HG03097 (cell line): Measurements from ENCODE around the gene BIRC3.
"Not testable (repeated sequence)": the region's sequence is repeated elsewhere in the genome, so short reads cannot be mapped to it uniquely, and the experiment has no call there.

Source experiments
- ATAC-seq: cut with Tn5 transposase; IDR thresholded peaks from one replicate; pipeline ENCODE4 v1.9.1; 2021; ENCODE audit not compliant: unreplicated experiment, low FRiP score

Gene BIRC3

DNA sequence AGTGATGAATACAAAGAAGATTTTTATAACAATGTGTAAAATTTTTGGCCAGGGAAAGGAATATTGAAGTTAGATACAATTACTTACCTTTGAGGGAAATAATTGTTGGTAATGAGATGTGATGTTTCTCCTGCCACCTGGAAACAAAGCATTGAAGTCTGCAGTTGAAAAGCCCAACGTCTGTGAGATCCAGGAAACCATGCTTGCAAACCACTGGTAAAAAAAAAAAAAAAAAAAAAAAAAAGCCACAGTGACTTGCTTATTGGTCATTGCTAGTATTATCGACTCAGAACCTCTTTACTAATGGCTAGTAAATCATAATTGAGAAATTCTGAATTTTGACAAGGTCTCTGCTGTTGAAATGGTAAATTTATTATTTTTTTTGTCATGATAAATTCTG lies 5.3 kb downstream of the BIRC3 start:
- ATAC-seq: no peak

DNA sequence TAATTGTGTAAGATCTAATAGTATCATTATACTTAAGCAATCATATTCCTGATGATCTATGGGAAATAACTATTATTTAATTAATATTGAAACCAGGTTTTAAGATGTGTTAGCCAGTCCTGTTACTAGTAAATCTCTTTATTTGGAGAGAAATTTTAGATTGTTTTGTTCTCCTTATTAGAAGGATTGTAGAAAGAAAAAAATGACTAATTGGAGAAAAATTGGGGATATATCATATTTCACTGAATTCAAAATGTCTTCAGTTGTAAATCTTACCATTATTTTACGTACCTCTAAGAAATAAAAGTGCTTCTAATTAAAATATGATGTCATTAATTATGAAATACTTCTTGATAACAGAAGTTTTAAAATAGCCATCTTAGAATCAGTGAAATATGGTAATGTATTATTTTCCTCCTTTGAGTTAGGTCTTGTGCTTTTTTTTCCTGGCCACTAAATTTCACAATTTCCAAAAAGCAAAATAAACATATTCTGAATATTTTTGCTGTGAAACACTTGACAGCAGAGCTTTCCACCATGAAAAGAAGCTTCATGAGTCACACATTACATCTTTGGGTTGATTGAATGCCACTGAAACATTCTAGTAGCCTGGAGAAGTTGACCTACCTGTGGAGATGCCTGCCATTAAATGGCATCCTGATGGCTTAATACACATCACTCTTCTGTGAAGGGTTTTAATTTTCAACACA lies 6.4 kb downstream of the BIRC3 start:
- ATAC-seq: no peak

DNA sequence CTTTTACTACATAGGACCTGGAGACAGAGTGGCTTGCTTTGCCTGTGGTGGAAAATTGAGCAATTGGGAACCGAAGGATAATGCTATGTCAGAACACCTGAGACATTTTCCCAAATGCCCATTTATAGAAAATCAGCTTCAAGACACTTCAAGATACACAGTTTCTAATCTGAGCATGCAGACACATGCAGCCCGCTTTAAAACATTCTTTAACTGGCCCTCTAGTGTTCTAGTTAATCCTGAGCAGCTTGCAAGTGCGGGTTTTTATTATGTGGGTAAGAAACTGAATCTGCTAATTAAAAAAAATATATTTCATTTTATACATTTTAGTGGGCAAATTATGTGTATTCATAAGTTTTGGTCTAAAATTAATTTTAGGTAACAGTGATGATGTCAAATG lies 7.8 kb downstream of the BIRC3 start:
- no peak for ATAC-seq

DNA sequence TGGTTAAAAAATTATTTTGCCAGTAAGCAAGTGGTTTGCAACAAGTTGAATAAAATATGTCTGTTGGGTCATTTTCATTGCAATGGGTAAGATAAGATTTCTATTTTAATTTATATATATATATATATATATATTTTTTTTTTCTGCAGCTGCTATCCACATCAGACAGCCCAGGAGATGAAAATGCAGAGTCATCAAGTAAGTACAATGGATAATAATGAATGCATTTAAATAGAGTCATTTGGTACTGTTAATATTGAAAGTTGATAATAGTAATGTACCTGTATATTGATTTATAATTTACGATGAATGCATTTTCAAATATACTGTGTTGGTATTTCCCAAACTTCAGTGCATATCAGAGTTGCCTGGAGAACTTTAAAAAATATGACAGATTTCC lies 11.5 kb downstream of the BIRC3 start:
- ATAC-seq: no peak

DNA sequence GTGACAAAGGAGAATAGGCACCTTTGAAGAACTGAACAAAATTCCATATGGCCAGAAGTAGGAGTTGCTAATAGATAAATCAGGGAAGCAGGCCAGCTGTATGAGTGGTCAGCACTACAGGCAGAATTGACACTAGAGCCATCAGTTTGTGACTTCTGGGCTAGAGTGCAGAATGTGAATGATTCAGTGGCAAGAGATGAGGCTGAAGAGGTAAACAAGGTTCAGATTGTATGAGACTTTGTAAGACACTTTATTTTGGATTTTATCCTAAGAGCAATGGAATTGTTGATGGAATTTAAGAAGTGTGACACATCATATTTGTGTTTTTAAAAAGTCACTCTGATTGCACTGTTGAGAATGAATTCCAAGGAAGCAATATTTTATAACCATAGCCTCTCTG lies 12.9 kb downstream of the BIRC3 start:
- no peak for ATAC-seq

DNA sequence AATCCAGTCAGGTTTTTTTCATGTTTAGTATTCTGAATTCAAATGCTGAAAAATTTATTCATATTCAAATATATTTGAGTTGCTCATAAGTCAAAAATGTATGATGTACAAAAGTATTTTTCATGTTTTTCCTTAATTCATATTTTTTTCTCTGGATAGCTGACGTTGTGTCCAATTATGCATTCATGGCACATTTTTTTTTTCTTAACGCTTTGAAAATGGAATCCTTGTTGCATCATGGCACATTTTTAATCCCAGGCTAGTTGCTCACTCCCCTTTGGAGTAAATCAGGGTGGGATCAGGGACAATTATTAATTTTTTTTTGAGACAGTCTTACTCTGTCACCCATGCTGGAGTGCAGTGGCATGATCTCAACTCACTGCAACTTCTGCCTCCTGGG lies 14.1 kb downstream of the BIRC3 start:
- no peak for ATAC-seq

DNA sequence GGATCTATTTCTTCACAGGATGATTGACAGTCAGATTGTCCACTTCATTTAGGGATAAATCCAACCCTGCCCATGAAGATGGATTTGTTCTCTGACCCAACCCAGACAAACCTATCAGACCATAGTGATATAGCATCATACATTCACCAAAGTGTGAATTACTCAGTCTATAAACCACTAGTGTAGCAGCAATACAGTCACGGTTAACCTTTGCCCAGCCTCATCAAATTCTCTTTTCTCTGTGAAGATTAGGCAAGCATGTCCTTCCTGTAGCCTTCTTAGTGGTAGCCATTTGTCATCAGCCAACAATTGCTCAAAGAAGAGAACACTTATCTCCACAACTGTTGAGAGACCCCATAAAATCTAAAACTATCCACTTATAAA lies 15.3 kb downstream of the BIRC3 start:
- ATAC-seq: no peak

DNA sequence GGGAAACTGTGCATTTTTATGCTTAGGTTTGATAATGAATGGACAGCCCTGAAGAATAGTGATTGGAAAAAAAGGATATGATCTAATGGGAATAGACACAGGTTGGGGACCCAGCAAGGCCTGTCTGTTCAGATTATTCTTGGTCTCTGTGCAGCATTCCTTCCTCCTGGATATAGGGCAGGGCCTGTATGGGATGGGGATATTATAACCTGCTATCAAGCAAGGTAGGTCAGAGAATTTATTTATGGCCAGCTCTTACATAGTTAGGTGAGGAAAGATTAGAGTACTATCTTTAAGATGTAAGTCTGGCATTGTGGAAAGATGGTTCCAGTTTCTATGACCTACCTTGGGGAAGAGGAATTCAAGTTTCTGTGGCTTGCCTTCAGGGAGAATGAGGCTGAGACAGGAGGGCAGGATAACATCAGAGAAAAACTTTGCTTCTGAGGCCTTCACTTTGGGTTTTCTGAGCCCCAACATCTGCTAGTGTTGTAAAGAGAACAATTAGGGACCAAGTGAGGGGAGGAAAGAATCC lies 21.3 kb downstream of the BIRC3 start:
- no peak for ATAC-seq

DNA sequence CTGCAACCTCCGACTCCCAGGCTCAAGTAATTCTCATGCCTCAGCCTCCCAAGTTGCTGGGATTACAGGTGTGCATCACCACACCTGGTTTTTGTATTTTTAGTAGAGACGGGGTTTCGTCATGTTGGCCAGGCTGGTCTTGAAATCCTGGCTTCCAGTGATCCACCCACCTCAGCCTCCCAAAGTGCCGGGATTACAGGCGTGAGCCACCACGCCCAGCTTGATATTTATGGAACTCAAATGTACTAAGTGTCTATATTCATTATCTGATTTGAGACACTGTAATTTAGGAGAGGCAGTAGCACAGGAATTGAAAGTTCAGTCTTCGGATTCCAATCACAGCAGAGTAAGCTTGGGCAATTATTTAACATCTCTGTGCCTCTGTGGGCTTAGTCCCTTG lies 24.0 kb downstream of the BIRC3 start:
- not testable (repeated sequence) for ATAC-seq

DNA sequence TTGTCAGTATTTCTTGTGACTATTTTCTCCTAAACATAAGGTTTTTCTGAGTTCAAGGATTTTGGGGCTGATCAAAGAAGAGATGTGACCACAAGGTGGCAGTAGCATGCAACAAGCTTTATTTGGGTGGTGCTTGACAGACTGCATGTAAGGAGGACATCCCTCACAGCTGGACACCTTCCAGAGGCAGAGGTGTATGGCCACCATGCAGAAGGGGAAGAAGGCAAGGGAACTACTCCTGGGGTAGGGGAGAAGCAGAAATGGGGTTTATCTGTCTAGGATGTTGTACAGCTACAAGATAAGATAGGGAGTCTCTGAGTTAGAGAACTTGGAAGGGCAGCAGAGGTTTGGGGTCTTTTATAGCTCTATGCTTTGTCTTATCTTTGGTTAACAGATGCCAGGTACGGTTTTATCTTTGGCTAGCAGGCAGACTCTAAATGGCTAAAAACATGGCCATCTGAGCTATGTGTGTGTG lies 24.6 kb downstream of the BIRC3 start:
- no peak for ATAC-seq

DNA sequence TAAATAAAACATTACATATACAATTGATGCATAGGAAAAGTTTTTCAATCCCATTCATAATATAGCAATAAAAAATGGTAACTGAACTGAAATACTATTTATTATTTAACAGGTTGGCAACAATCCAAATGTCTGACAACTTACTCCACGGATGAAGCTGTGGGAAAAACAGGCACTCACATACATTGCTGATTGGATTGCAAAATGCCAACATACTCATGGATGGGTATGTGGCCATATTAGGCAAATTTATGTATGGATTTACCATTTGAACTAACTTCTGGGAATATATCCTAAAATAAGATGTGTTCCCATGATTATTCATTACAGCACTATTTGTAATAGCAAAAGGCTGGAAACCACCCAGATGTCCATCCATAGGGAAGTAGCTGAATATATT lies 26.5 kb downstream of the BIRC3 start:
- ATAC-seq: no peak

DNA sequence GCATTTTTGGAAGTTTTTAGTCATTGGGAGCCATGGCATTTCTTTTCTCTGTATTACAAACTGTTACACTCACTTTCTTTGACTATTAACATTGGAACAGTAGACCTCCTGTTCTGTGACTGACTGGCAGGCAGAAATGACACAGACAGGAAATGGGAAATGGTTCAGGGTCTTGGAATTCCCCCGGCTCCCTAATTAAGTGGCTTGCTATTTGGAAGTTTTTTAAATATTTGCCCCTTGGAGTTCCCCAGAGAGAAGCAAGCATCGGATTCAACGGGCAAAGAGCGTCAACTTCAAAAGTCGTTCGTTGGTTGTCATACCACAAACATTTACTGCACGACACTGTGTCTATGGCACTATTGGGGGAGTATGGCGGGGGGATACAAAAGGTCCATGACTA lies 28.6 kb downstream of the BIRC3 start:
- ATAC-seq: no peak

DNA sequence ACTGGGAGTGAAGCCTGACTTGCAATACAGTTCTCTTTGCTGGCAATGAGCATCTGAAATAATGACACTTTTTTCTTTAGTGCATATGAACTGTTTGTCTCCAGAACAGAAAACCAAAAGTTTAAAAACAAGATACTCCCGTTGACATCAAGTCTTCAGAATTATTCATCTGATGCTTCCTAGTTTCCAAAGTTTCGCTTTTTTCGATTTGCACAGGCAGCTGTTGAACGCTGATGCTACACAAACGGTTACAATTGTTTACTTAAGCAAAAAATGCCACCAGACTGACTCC lies 29.1 kb downstream of the BIRC3 start:
- no peak for ATAC-seq

DNA sequence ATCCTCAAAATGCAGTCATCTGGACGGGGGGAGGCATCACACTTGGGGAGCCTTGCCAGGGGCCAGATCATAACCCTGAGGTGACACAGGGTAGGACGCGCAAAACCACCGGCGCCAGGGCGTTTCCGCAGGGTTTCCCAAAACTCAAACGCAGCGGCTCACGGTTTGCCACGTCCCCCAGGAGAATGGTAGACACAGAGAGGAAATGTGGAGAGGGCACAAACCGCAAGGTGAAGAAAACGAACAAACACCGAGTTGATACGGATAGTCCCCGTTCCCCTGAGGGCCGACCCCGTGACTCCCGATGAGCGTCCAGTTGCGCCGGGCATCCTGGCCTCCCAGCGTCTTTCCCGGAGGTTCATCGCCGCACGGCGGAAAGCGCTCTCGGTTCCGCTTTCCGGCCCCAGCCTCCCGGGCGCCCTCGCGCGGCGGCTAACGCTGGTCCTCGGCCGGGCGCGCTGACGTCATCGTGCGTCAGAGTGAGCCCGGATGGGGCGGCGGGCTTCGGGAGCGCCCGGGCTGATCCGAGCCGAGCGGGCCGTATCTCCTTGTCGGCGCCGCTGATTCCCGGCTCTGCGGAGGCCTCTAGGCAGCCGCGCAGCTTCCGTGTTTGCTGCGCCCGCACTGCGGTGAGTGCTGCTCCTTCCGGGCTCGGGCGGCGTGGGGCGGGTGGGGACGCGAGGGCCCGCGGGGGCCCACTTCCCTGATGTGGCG lies 29.6 kb downstream of the BIRC3 start, which contains the start of gene BIRC2:
TSS of gene BIRC2 (plus strand) at position 467 of the 714 bp plus-strand sequence. CDS start 2,641 bp downstream, outside the sequence.
- ATAC-seq: peak; percentile 88

DNA sequence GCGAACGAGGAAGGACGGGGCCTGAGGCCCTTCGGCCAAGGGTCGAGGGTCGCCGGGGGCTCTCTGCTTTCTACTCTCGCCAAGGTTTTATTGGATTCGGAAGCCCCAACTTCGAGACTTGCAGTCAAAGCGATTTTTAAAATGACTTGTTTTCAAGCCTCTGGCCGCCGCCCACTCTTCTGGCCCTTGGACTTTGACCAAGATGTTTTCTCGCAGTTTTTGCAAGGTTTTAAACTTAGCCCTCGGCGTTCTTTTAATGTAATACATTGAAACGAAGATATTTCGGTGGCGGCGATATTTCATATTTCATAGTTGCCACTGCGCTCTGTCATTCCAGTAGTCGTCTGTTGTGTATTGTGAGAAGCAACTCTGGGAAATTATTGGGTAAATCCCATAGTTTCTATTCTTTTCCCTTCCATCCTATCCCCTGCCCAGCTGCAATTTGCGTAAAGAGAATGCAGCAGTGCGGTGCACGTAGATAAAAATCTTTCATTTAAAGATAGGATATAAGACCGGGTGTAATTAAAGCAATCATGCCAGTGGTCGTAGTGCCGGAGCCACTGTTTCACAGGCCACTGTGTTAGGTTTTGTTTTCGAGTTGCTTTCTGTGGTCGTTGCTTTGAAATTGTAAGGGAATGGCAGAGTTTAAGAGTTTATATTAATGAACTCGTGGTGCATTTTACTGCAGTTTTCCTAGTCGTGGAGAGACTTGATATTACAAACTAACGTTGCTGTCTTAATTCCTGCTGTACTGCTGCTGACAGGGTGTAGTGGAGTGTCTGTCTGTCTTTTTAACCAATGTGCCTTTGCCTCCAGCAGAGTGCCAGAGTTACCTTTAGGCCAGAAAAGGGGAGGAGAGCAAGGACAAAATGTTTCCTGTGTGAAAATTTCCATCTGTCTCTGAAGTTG lies 30.4 kb downstream of the BIRC3 start:
- ATAC-seq: peak; percentile 5

DNA sequence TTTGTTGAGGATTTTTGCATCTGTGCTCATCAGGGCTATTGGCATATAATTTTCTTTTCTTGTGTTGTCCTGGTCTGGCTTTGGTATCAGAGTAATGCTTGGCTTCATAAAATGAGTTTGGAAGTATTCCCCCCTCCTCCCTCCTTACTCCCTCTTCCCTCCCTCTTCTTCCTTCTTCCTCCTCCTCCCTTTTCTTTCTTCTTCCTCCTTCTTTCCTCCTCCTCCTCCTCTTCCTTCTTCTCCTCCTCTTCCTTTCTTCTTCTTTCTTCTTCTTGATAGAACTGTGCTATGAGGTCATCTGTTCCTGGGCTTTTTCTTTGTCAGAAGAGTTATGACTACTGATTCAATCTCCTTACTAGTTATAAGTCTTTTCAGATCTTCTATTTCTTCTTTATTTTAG lies 39.8 kb downstream of the BIRC3 start:
- ATAC-seq: no peak

DNA sequence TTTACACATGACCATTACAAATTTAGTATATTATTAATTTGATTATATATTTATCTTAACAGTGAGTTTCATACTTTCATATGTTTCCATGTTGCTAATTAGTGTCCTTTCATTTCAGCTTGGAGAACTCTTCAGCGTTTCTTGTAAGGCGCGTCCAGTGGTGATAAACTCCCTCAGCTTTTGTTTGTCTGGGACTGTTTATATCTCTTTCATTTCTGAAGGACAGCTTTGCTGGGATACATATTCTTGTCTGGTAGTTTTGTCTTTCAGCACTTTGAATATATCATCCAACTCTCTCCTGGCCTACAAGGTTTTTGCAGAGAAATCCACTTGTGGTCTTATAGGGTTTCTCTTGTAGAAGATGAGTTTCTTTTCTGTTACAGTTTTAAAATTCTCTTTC lies 42.1 kb downstream of the BIRC3 start:
- ATAC-seq: no peak

DNA sequence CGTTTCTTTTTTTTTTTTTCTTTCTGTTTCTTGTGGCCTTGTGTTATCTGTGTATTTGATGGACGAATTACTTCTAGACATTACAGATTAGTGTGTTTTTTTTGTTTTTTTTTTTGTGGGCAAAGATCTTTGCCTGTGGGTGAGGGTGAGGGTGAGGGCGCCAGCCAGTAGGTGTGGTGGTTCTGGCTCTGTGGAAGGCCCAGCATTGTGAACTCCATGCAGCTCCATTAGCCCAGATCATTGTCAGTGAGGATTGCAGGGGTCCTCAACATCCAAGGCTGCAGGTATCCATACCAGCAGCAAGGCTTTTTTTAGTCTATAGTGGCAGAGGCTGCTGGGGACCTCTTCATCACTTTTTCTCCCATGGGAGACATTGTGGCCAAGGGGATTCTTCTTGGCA lies 43.4 kb downstream of the BIRC3 start:
- no peak for ATAC-seq

DNA sequence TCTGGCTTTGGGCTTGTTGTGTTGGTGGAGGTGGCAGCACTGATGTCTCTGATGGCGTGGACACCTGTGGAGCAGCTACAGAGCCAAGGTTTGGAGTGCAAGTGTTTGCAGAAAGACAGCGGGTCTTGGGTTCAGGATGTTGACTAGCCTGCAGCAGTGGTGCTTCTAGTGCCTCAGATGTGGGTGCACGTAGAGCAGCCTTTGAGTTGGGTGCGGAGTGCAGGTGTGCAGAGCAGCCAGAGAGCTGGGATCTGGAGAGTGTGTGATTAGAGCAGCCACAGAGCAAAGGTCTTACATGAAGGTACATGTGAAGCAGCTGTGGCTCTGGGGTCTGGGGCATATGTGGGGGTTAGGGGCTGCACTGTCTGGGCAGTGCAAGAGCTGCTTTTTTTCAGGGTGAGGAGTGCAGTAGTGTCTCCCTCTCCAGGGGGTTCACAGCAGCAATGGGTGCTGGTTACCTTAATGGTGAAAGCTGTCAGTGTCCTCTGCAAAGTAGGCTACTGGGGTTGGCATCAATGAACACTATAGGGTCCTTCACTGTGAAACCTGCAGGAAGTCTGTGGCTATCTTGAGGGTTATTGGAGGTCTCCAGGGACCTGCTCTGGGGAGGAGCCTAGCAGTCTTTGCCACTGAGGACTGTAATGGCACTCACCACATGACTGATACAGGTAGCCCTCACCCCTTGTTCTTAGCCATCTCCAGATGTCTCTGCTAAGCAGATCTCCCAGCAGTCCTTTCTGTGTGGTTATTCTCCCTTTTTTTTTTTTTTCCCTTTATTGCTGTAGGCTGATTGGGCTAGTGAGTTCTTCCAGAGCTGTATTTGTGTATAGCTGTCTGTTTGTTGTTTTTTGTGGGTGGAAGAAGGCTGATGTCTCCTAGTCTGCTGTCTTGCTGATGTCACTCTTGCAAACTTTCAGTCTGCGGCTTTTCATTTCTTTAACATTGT lies 44.1 kb downstream of the BIRC3 start:
- peak; percentile 96 for ATAC-seq

DNA sequence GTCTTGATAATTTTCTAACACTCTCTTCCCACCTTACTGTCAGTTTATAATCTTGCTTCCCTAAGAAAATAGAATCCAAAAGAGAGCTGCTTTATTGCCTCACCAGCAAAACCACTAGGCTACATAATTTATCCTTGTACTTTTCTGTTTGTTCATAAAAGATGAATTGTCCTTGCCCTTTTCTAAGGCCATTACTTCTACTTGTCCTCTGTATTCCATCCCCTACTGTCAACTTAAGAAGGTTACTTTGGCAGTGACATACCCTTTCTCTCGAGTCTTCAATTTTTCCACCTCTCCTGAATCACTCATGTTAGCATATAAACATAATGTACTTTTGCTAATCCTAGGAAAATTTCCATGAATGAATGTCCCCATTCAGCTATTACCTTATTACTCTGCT lies 47.7 kb downstream of the BIRC3 start:
- no peak for ATAC-seq
